Measurements from ENCODE around the gene RAB7A. TPM values are rescaled to one million over a fixed set of nuclear protein-coding genes. Genes with fewer than 3 reads are reported as not detected.
A peak's percentile ranks its signal among the peaks of the same experiment; 100 is the strongest.
"Not testable (repeated sequence)": the region's sequence is repeated elsewhere in the genome, so short reads cannot be mapped to it uniquely, and the experiment has no call there.

Gene RAB7A
- polyA plus RNA-seq, 12 donors = 133 to 273 (median 151) TPM; not detected in 1

- no peak for DNase-seq
Measured at GRCh38 chr3:128814519-128815317, 88.7 kb downstream of the RAB7A start.

GRCh38 chr3:128815318-128816064 lies 89.5 kb downstream of the RAB7A start:
- DNase-seq = no peak

- DNase-seq = no peak
Measured at GRCh38 chr3:128818186-128818787, 92.3 kb downstream of the RAB7A start.

GRCh38 chr3:128820252-128820839 lies 94.4 kb downstream of the RAB7A start:
- no peak for DNase-seq

- no peak for DNase-seq
Measured at GRCh38 chr3:128823008-128823407, 97.0 kb downstream of the RAB7A start.

GRCh38 chr3:128823631-128824030 lies 97.6 kb downstream of the RAB7A start:
- no peak for DNase-seq

- no peak for DNase-seq
Measured at GRCh38 chr3:128824132-128824850, 98.3 kb downstream of the RAB7A start.

- no peak for DNase-seq
Measured at GRCh38 chr3:128825117-128825725, 99.2 kb downstream of the RAB7A start.

GRCh38 chr3:128829087-128829486 lies 103.1 kb downstream of the RAB7A start:
- DNase-seq = not testable (repeated sequence)

GRCh38 chr3:128829925-128830625 lies 104.1 kb downstream of the RAB7A start:
- DNase-seq = not testable (repeated sequence)

- not testable (repeated sequence) for DNase-seq
Measured at GRCh38 chr3:128830762-128831161, 104.8 kb downstream of the RAB7A start.

GRCh38 chr3:128832979-128833378 lies 107.0 kb downstream of the RAB7A start:
- not testable (repeated sequence) for DNase-seq

- DNase-seq = no peak
Measured at GRCh38 chr3:128835096-128835495, 109.1 kb downstream of the RAB7A start.

GRCh38 chr3:128841926-128842920 lies 116.2 kb downstream of the RAB7A start:
- no peak for DNase-seq

- no peak for DNase-seq
Measured at GRCh38 chr3:128844502-128844901, 118.5 kb downstream of the RAB7A start.

GRCh38 chr3:128845119-128845777 lies 119.3 kb downstream of the RAB7A start:
- no peak for DNase-seq

GRCh38 chr3:128845778-128846485 lies 119.9 kb downstream of the RAB7A start:
- peak; percentile 43 for DNase-seq

- no peak for DNase-seq
Measured at GRCh38 chr3:128846486-128846891, 120.5 kb downstream of the RAB7A start.
